ENCODE data around the gene SLAIN2.
"Not testable (repeated sequence)": the region's sequence is repeated elsewhere in the genome, so short reads cannot be mapped to it uniquely, and the experiment has no call there.

SLAIN2 gene

DNA sequence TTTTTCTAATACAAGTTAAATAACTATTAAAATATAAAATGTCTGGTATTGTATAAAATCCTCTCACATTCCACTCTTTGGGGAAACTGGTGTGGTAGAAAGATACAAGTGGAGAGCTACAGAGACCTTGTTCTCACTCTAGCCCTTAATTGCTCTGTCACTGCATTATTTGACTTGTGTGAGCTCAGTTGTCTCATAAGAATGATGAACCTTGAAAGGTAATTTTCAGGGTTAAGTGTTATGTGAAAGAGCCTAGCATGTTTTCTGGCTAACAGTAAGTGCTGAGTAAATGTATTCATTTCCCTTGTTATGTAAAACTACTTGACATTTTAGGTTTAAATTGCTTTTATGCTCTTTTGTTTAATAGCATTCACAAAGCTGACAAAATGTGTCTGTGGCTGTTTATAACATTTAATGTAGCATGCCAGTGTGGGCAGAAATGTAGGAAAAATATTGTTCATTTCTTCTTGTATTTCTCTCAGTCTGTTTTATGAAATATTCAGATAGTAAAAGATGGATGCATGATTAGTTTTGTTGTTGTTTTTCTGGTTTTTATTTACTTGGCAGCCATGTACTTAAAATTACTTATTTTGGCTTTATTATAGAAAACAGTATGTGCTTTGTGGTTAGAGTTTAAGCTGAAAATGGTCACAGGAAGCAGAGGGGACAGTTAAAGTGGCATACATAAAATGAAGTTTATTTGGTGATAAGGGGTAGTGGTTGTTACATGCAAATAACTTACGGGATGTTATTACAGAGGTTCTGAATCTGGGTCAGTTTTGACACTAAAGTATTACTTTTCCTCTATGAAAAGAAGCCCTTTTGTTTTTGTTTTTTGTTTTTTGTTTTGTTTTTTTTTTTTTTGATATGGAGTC lies 29.2 kb downstream of the SLAIN2 start:
- DNase-seq (ENCODE audit: low read depth), result no peak

DNA sequence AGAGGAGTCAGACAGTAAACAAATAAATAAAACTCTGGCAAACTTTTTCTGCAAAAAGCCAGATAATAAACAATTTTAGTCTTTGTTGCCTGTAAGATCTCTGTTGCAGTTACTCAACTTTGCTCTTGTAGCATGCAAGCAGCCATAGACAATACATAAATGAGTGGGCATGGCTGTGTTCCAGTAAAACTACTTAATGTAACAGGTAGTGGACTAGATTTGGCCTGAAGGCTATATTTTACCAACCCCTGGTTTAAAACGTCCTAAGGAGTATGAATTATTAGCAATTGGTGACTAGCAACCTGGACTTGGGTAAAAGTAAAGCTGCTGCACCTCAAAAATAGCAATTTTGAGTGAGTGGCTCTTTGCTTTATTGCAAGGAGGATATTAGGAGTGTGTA lies 30.9 kb downstream of the SLAIN2 start:
- no peak for DNase-seq (ENCODE audit: low read depth)

DNA sequence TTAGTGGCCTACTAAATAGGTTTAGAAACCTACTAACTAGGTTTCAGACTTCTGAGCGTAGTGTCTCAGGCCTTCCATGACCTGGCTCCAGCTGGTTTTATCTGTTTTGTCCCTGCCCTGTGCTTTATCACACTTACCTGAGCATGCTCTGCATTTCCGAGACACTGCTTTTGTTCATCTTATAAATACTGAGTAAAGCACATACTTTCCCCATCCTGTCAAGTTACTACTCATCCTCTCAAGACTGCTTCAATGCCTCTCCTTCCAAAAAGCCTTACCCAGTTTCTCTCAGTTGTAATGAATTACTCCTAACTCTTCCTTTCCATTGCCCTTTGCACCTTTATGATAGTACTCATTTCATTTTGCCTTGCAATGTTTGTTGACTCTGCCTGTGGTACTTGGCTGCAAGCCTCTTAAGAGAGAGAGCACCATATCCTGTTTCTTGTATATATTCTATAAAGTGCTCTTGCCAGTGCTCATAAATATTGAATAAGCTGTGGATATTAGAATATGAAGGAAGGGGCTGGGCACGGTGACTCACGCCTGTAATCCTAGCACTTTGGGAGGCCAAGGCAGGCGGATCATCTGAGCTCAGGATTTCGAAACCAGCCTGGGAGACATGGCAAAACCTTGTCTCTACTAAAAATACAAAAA lies 34.4 kb downstream of the SLAIN2 start:
- DNase-seq (ENCODE audit: low read depth), result peak; percentile 88

DNA sequence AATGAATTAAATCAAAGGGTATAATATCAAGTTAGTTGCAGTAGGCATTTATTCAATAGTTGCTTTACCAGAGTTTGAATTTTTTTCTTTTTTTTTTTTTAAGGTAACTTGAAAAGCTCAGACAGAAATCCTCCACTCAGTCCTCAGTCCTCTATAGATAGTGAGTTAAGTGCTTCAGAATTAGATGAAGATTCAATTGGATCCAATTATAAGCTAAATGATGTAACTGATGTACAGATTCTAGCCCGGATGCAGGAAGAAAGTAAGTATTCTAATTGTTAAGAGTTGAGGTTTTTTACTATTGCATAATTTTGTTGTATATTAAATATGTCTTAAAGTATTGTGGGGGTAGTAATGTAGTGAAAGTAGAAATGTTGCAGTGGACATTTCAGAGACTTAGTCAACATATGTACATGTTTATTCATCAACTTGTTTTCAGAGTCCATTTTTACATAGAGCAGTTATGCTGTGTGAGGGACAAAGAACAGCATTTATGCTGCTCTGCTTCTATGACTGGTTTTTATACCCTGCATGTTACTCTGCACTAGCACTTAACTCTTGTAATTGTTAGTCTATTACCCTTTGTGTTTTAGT lies 38.4 kb downstream of the SLAIN2 start:
- DNase-seq (ENCODE audit: low read depth), result no peak

DNA sequence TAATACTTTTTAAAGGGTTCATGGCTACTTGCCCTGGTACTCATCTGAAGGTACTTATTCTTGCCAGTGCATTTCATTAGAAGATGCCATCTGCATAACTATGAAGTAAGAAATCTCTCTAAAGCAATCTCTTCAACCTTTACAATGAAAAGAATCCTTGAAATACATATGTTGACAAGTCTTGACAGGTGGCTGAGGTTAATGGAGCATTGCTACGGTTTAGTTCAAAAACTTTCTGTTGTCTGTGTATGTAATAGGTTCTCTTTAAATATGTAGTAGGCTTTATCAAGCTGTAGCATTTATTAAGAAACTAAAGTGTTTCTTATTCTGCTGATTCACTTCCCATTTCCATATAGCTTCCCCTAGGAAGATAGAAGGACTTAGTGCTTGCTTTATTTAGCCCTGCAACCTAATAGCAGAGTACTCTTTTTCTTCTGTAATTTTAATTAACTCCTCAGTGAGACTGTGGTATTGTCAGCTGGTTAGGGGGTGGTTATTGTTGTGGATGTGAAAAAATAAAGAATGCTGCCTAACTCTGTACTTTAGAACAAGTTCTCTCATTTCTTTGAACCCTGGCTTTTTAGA lies 39.3 kb downstream of the SLAIN2 start:
- no peak for DNase-seq (ENCODE audit: low read depth)

DNA sequence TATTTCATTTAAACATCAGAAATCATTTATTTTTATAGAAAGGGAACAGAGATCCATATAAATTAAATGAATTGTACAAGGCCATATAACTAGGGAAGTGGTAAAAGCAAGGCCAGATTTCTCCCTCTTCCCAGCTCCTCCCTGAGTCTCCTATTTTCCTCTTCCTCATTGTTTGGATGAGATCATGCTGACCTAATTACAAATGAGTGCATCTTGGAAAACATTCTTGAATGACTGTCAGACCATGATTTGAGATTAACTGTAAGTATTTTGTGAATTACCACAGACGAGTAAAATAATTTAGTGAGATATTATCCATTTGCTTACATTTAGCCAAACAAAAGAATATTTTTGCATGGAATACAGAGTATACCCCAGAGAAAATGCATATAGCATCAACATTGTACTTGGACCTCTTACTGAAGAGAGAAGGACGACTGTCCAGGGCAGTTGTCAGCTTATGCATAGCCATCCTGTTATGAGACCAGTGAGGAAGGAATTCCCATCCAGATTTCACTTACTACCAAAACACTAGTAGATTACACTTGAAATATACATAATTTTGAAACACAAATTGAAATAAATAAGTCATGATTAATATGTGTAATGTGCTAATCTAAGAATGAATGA lies 47.3 kb downstream of the SLAIN2 start:
- DNase-seq (ENCODE audit: low read depth), result peak; percentile 69

DNA sequence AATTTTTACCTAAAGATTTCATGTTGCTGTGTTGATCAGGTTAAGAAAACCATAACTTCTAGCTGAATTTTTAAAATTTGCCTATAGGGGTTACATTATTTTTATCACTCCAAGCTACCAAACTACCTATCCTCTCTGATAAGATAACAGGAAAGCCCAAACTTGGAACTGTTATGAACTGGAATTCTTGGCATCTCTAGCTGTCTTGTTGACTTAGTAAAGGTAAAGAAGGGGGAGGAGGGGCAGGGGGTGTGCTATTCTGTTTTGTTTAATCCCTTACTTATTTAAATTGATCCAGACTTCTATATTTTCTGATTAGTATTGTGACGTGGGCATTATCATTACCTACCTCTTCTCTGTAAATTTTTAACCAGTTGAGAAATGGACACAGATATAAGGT lies 54.7 kb downstream of the SLAIN2 start:
- DNase-seq (ENCODE audit: low read depth), result no peak

DNA sequence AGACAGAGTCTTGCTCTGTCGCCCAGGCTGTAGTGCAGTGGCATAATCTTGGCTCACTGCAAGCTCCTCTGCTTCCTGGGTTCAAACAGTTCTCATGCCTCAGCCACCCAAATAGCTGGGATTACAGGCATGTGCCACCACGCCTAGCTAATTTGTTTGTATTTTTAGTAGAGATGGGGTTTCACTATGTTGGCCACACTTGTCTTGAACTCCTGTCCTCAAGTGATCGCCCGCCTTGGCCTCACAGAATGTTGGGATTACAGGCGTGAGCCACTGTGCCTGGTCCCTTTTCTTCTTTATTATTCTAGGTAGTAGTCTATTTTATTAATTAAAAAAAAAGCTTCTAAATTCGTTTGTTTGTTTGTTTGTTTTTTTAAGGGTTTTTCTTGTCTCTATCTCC lies 59.1 kb downstream of the SLAIN2 start:
- DNase-seq (ENCODE audit: low read depth), result no peak

DNA sequence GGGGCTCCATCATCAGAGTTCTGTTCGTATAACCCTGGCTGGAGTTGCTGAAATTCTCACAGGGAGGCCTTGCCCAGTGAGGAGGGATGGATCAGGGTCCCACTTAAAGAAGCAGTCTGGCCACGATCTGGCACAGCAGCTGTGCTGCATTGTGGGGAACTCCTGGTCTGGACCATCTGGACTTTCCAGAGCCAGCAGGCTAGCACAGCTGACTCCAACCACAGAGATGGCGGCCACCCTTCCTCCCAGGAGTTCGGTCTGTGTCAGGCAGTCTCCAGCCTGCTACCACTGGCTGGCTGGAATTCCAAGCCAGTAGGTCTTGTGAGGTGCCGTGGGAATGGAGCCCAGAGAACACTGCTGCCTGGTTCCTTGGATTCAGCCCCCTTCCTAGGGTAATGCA lies 62.0 kb downstream of the SLAIN2 start:
- no peak for DNase-seq (ENCODE audit: low read depth)

DNA sequence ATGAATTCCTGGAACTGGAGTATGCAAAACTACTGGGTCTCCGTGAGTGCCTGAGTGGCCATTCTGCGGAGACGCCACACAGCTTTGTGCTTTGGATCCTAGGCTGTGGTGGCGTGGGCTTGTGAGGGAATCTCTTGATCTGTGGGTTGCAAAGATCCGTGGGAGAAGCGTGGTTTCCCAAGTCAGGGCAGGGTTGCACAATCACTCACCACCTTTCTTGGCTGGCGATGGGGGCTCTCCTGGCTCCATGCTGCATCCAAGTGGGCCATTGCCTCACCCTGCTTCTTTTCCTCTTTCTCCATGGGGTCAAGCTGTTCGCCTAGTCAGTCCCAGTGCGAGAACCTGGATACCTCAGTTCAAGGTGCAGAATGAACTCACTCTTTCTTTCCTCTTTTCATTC lies 62.5 kb downstream of the SLAIN2 start:
- no peak for DNase-seq (ENCODE audit: low read depth)

DNA sequence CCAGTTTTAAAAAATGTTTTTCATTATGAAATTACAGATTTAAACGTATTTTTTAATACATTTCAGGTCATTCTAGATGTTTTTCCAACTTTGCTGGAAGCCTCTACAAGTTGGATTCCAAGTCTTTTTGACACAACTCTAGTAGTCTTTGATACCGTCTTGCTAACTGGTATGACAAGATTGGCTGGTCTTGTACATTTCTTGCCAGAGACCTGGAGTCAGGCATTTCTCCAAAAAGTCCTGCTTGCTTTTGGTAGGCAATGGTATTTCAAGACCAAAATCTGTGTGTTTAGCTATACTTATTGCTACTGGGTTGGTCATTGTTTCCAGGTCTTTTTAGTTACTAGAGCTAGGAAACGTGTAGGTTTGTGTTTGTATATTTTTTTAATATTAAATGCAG lies 64.6 kb downstream of the SLAIN2 start:
- DNase-seq (ENCODE audit: low read depth), result no peak

DNA sequence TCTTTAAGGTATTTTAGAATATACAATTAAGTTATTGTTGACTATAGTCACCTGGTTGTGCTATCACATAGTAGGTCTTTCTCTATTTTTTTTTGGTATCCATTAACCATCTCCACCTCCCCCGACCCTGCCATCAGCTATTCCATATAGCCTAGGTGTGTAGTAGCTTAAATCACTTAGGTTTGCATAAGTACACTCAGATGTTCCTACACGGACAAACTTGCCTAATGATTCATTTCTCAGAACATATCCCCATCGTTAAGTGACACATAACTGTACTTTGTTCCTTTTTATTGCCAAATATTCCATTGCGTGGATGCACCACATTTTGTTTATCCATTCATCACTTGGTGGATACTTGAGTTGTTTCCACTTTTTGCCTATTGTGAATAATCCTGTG lies 67.9 kb downstream of the SLAIN2 start:
- no peak for DNase-seq (ENCODE audit: low read depth)

DNA sequence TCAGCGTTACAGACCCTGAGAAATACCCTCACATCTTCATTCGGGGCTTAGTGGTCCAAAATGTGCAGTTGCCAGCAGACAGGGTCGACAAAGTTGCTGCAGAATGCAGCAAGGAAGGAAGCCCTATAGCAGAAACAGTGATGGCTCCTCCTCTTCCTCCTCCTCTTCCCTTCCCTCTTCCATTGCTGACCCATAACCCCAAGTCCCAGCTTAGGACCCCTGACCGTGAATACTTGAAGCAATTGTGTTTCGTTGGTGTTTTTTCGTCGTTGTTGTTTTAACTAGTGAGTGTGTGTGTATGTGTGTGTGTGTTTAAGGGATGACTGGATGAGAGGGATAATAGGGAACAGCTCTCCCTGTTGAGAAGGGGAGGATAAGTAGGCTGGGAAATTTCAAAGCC lies 69.5 kb downstream of the SLAIN2 start:
- no peak for DNase-seq (ENCODE audit: low read depth)

DNA sequence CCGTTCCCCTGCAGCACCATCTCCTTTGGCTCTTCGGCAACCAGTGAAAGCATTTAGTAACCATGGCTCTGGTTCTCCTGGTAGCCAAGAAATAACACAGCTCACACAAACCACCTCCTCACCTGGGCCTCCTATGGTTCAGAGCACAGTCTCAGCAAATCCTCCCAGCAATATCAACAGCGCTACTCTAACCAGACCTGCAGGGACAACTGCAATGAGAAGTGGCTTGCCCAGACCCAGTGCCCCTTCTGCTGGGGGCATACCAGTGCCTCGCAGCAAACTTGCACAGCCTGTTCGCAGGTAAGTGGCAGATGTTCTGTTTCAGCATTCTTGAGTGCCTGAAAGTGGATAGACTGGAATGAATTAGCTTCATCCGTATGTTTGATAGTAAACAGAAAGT lies 78.8 kb downstream of the SLAIN2 start:
- DNase-seq (ENCODE audit: low read depth), result no peak

DNA sequence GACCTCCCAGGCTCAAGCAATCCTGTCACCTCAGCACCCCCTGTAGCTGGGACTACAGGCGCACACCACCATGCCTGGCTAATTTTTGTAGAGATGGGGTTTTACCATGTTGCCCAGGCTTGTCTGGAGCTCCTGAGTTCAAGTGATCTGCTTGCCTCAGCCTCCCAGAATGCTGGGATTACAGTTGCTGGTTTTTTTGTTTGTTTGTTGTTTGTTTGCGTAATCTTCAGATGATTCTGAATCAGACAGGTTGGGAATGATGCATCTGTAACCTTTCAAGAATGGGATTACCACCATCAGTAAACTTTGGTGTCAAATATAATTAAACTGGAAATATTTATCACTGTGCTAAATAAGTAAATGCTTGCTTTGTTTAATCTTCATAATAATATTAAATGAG lies 79.8 kb downstream of the SLAIN2 start:
- no peak for DNase-seq (ENCODE audit: low read depth)

DNA sequence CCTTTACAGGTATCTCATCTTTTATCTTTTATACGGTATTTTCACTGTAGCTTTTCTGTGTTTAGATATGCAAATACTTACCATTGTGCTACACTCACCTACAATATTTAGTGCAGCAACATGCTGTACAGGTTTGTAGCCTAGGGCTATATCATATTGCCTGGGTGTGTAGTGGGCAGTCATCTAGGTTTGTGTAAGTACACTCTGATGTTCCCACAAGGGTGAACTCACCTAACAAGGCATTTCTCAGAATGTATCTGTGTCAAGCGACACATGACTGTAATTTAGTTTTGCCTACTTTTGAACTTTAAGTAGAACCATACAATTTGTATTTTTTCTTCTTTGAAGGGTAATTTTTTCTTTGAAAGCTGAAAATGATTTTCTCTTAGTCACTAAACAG lies 87.6 kb downstream of the SLAIN2 start:
- DNase-seq (ENCODE audit: low read depth), result no peak

DNA sequence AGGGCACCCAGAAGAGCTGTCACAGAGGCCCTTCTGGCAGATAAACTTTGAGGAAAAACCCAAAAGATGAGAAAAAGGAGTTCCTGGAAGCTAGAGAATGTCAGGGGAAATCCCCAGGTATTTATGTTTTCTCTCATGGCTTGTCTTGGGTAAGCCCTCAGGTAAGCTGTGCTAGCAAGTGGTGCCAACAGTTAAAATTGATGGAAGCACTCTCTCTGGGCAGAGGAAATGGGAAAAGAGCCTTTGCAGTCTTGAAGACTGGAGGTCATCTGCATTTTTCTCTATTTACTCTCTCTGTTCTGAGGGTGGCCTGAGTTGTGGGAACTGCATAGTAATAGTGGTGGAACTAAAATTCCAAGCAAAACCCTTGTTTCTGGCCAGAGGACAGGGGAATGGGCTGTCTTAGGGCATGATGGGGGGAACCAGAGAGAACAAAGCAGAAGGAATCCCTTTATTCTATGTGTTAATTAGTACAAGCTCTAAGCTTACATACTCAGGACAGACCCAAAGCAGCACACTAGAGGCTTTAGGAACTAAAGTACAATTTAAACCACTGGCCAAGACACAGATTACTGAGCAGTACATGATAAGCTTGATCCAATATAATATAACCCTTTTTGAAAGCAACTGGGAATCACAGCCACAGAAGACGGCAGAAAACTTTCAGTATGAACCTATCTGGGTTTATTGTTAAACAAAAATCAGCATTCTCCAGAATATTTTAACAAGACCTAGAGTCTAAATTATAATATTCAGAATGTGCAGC lies 88.6 kb downstream of the SLAIN2 start:
- no peak for DNase-seq (ENCODE audit: low read depth)

DNA sequence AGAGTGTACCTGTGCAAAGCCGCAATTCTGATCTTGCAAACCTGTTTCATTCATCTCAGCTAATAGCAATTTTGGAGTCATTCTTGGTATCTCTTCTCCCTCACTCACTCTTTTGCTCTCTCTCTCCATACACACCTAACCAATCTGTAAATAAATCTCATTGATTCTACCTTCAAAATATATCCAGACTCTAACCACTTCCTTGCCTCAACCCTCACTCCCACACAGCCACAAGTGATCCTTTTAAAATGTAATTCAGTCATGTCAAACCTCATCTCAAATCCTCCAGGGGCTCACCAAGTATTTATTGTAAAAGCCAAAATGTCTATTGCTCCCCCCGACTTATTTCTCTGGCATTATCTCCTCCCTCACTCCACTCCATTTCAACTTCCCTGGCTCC lies 90.1 kb downstream of the SLAIN2 start:
- no peak for DNase-seq (ENCODE audit: low read depth)

DNA sequence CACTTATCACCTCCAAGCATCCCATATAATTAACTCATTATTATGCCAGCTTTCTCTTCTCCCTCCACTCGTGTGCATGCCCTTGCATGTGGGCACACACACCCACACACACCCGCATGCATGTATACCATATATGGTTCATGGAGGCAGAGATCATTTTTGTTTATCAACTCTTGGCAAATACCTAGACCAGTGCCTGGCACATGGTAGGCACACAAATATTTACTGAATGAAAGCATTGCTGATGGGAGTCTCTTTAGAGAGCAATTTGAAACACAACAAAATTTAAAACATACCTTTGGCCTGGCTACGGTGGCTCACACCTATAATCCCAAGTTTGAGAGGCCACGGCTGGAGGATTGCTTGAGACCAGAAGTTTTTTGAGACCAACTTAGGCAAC lies 90.7 kb downstream of the SLAIN2 start:
- no peak for DNase-seq (ENCODE audit: low read depth)

DNA sequence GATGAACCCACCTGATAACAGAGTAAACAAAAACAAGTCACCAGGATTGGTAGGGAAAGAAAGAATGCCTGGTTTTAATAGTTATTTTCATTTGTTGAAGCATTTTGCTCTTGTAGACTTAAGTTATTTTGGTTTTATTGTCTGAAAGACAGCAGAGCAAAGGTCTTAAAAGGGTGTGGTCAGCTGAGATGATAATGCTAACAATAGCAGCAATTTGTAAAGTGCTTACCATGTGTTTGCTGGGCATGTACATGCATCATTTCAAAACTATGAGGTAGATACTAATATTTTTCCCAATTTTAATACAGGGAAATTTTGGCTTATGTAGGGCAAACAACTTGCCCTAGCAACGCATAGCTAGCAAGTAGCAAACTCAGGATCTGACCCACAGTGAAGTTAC lies 95.0 kb downstream of the SLAIN2 start:
- no peak for DNase-seq (ENCODE audit: low read depth)

DNA sequence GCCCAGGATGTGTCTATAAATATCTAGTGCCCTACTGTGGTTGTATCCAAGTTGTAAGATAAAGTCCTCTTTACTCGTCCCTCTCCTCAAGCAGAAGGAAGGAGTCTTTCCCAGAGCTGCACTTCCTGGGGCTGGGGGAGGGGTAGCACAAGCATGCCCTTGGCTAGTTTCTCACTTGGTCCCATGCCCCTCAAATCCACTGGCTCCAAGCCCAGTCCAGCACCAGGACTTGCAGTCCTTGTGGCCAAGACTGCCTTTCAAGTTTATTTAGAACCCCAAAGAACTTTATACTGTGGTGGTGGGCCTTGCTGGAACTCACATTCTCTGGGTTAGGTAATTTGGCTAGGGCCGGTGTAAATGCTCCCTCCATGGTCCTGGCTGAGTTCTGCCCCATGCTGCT lies 98.7 kb downstream of the SLAIN2 start:
- no peak for DNase-seq (ENCODE audit: low read depth)

DNA sequence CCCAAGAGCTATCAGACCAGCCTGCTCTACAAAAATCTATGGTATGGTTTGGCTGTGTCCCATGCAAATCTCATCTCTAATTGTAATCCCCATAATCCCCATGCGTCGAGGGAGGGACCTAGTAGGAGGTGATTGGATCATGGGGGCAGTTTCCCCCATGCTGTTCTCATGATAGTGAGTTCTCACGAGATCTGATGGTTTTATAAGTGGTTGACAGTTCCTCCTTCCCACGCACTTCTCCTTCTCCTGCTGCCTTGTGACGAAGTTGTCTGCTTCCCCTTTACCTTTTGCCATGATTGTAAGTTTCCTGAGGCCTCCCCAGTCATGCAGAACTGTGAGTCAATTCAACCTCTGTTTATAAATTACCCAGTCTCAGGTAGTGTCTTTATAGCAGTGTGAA lies 99.6 kb downstream of the SLAIN2 start:
- DNase-seq (ENCODE audit: low read depth), result not testable (repeated sequence)
